RWPE2 (cell line): ENCODE results near the gene ARHGDIB.

Experiments
- ATAC-seq: fragments of 200-7000 bp; cut with Tn5 transposase; 3 replicates; pipeline ENCODE4 v1.9.1; 2021; ENCODE audit warnings: low read depth
- DNase-seq: peaks from one replicate; pipeline ENCODE4 v3.0.0-alpha.2; 2020; ENCODE audit warnings: low spot score
- H3K27ac ChIP-seq: fragments of 450-650 bp; 2 replicates; pipeline ENCODE4 v1.5.1; 2017; ENCODE audit warnings: mild to moderate bottlenecking; ENCODE audit not compliant: poor library complexity, severe bottlenecking
- H3K27me3 ChIP-seq: fragments of 250-450 bp; sonication (Bioruptor Pico); 2 replicates; pipeline ENCODE4 v1.5.1; 2021; ENCODE audit warnings: mild to moderate bottlenecking, moderate library complexity; ENCODE audit not compliant: insufficient read depth, poor library complexity, severe bottlenecking
- H3K36me3 ChIP-seq: fragments of 250-450 bp; sonication (Bioruptor Pico); 2 replicates; pipeline ENCODE4 v1.5.1; 2020; ENCODE audit warnings: low read depth, mild to moderate bottlenecking, moderate library complexity
- H3K4me1 ChIP-seq: fragments of 250-450 bp; sonication (Bioruptor Pico); 2 replicates; pipeline ENCODE4 v1.5.1; 2021; ENCODE audit warnings: mild to moderate bottlenecking, moderate library complexity; ENCODE audit not compliant: insufficient read depth, poor library complexity, severe bottlenecking
- H3K4me3 ChIP-seq: fragments of 250-450 bp; sonication (Bioruptor Pico); 2 replicates; pipeline ENCODE4 v1.5.1; 2021; ENCODE audit warnings: mild to moderate bottlenecking, moderate library complexity; ENCODE audit not compliant: severe bottlenecking
- H3K9me3 ChIP-seq: fragments of 250-450 bp; sonication (Bioruptor Pico); 2 replicates; pipeline ENCODE4 v1.5.1; 2021; ENCODE audit warnings: mild to moderate bottlenecking, moderate library complexity; ENCODE audit not compliant: severe bottlenecking
- TF ChIP-seq, protein P1 (sequence below): fragments of 450-650 bp; IDR thresholded peaks from one replicate; pipeline ENCODE4 v1.5.1; 2017; ENCODE audit warnings: mild to moderate bottlenecking, moderate library complexity; ENCODE audit not compliant: poor library complexity, severe bottlenecking

The ARHGDIB gene

DNA sequence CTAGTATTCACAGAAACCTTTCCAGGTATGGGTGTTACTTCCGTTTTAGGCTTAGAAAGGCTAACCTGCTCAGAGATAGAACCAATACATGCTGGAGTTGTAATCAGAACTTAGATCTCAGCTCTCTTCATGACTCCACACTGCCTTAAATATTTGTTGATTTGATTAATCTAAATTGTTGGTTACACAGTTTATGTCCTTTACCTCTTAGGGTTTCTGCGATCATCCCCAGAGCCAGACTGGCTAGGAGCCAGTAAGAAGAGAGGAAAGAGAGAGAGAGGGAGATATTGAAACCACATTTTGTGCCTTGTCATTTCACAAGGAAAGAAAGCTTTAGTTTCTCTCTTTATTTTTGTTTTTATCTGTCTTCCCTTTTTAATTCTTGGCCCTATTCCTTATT, 58.9 kb downstream of the ARHGDIB start:
- ATAC-seq (no peak), DNase-seq (no peak)
- Histone ChIP-seq H3K27me3 (no peaks in the 10 kb centered on the region), H3K27ac (no peak overlapping the region), H3K9me3 (no peaks in the 10 kb centered on the region), H3K4me3 (no peak overlapping the region), H3K4me1 (no peaks in the 10 kb centered on the region), H3K36me3 (no peaks in the 10 kb centered on the region)
- TF ChIP-seq, protein P1, sequence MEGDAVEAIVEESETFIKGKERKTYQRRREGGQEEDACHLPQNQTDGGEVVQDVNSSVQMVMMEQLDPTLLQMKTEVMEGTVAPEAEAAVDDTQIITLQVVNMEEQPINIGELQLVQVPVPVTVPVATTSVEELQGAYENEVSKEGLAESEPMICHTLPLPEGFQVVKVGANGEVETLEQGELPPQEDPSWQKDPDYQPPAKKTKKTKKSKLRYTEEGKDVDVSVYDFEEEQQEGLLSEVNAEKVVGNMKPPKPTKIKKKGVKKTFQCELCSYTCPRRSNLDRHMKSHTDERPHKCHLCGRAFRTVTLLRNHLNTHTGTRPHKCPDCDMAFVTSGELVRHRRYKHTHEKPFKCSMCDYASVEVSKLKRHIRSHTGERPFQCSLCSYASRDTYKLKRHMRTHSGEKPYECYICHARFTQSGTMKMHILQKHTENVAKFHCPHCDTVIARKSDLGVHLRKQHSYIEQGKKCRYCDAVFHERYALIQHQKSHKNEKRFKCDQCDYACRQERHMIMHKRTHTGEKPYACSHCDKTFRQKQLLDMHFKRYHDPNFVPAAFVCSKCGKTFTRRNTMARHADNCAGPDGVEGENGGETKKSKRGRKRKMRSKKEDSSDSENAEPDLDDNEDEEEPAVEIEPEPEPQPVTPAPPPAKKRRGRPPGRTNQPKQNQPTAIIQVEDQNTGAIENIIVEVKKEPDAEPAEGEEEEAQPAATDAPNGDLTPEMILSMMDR, result no peak

DNA sequence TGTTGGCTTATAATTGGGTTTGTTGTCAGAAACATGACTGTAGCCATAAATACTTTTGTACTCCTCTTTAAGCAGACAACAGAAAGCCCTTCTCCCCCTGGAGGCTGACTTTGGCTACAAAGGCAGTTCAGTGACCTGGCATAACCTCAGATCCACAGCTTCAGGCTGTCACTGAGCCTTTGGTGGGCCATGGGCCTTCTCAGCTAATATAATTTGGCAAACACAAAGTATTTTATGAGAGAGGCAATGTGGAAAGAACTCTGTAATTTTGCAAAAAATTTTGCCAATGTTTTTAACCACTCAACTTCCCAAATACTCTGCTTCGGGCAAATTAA, 60.2 kb downstream of the ARHGDIB start:
- DNase-seq, result no peak
- Histone ChIP-seq H3K4me3 (no peak overlapping the region), H3K27me3 (no peaks in the 10 kb centered on the region), H3K9me3 (no peaks in the 10 kb centered on the region), H3K4me1 (no peaks in the 10 kb centered on the region), H3K27ac (no peak overlapping the region), H3K36me3 (no peaks in the 10 kb centered on the region)
- TF ChIP-seq, protein P1, result no peak
- no peak for ATAC-seq

DNA sequence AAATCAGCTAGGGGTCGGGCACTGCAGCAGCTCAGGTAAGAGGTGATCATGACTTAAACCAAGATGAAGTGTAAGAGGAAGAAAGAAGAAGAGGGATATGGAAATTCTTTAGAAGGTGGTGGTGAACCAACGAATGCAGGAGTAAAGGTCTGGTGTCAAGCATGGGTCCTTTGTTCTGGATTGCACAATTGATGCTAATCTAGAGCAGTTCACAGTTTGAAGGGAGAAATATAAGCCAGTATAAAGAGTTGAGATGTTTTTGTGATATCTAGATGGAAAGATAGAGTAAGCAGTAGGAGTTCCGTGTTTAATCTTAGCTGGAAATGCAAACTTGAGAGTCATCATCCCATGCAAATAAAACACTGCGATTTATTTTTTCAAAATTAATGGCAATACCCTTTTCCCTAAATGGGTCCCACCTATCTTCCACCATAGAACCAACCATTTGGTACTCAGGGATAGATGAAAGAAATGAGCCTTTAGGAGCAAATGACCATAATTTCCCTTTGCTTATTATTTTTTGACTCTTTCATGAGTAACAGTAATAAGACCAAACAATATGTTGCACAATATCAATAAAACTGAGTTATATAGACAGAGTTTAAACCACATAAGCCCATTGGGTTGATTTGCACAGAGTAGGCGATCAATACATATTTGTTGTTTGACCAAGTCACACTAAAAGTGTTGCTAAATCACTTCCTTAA, 60.7 kb downstream of the ARHGDIB start:
- no peaks in the 10 kb centered on the region for H3K36me3 ChIP-seq
- no peak overlapping the region for H3K27ac ChIP-seq
- no peaks in the 10 kb centered on the region for H3K9me3 ChIP-seq
- ATAC-seq, result no peak
- no peak overlapping the region for H3K4me3 ChIP-seq
- DNase-seq, result no peak
- no peaks in the 10 kb centered on the region for H3K4me1 ChIP-seq
- H3K27me3 ChIP-seq, result no peaks in the 10 kb centered on the region
- TF ChIP-seq, protein P1, result no peak

DNA sequence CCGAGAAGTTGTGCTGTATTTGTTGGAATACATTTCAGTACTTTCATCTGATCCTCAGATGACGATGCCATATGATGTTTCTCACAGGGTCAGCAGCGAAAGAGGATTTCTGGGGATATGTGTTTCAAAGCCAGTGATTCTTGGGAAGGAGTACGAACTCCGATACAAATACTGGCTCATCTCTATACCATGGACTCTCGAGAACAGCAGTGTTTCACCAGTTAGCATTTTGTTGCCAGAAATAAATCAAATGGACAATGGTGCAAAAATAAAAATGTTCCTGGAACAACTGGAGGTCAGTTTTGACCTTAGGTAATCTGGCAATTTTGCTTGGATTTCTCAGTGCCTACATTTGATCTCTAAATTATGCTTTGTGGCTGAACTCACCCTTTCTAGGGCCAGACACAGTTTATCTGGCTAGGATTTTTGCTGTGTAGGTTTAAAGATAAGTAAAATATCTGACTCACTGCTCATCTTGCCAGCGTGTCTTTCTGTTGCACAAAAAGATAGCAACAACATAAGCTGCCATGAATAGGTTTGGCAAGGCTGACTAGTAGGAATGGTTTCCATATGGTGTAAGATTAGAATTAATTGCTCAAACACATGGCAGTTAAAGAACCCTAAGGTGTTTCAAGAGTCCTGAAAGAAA, 64.8 kb downstream of the ARHGDIB start:
- Histone ChIP-seq H3K36me3 (no peaks in the 10 kb centered on the region), H3K9me3 (no peaks in the 10 kb centered on the region), H3K4me3 (no peak overlapping the region), H3K4me1 (no peaks in the 10 kb centered on the region), H3K27me3 (no peaks in the 10 kb centered on the region), H3K27ac (no peak overlapping the region)
- DNase-seq (no peak), ATAC-seq (no peak)
- TF ChIP-seq, protein P1, result no peak

DNA sequence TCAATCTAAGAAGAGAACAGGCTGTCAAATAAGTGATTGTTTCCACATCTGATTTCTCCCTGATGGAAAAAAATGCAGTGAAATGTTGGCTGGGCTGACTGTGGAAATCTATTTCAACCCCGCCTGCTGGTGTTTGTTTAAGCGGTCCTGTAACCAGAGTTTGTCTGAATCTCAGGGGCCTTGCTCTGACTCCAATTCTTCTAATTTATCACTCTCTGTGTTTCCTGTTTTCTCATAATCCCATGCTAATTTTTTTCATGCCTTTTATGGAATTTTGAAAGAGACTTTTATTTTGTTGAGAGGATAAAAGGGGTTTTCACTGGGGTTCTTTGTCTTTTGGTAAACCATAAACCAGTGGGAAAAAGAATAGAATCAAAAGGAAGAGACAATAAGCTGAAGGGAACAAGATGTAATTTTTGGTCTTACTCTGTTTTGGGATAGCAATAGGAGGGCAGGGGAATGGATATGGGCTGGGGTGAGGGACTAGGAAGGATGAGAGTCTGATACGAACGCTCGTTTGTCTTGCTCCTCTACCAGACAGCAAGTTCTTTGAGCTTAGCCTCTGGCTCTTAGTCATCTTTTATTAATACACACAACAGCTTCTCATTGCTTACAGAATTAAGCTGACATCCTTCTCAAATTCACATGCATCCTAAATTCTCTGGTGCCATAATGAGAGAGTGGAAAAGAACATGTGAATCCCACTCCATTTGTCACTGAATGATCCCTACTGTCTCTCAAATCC, 67.7 kb downstream of the ARHGDIB start:
- Histone ChIP-seq H3K9me3 (no peaks in the 10 kb centered on the region), H3K4me3 (no peak overlapping the region), H3K27ac (no peak overlapping the region), H3K27me3 (no peaks in the 10 kb centered on the region), H3K36me3 (no peaks in the 10 kb centered on the region), H3K4me1 (no peaks in the 10 kb centered on the region)
- ATAC-seq (no peak), DNase-seq (no peak)
- TF ChIP-seq, protein P1, result no peak
